SJCRH30 (cell line): ENCODE measurements around the gene TNNT2. TPM values are rescaled to one million over a fixed set of nuclear protein-coding genes. Genes with fewer than 3 reads are reported as not detected.

Experiments used
- DNase-seq, 2 experiments: peaks; one replicate each; pipeline ENCODE4 v3.0.0-alpha.2; 2015 to 2020
- H3K27ac ChIP-seq: fragments of 250-450 bp; sonication (Bioruptor Pico); 2 replicates; pipeline ENCODE4 v1.5.1; 2020; ENCODE audit warnings: mild to moderate bottlenecking, moderate library complexity
- H3K27me3 ChIP-seq: fragments of 250-450 bp; sonication (Bioruptor Pico); 2 replicates; pipeline ENCODE4 v1.5.1; 2020; ENCODE audit warnings: mild to moderate bottlenecking, moderate library complexity
- H3K36me3 ChIP-seq: fragments of 250-450 bp; sonication (Bioruptor Pico); 2 replicates; pipeline ENCODE4 v1.5.1; 2020; ENCODE audit warnings: mild to moderate bottlenecking, moderate library complexity
- H3K4me1 ChIP-seq: fragments of 250-450 bp; sonication (Bioruptor Pico); 2 replicates; pipeline ENCODE4 v1.5.1; 2020; ENCODE audit warnings: mild to moderate bottlenecking, moderate library complexity
- H3K4me3 ChIP-seq: fragments of 250-450 bp; sonication (Bioruptor Pico); 2 replicates; pipeline ENCODE4 v1.5.1; 2020; ENCODE audit warnings: mild to moderate bottlenecking, moderate library complexity
- H3K9me3 ChIP-seq: fragments of 250-450 bp; sonication (Bioruptor Pico); replicated peaks from 2 replicates; pipeline ENCODE4 v1.5.1; 2020; ENCODE audit warnings: mild to moderate bottlenecking, moderate library complexity
- total RNA-seq: library from RNA; depleted of rRNA; stranded (reverse); fragments of >200 nt; shearing (Covaris generic); gene quantifications from 2 replicates; pipeline ENCODE4 v1.2.3, GENCODE V29; 2014

The TNNT2 gene
- total RNA-seq, 1 experiment from 2014 or later = 90.0 TPM

DNA sequence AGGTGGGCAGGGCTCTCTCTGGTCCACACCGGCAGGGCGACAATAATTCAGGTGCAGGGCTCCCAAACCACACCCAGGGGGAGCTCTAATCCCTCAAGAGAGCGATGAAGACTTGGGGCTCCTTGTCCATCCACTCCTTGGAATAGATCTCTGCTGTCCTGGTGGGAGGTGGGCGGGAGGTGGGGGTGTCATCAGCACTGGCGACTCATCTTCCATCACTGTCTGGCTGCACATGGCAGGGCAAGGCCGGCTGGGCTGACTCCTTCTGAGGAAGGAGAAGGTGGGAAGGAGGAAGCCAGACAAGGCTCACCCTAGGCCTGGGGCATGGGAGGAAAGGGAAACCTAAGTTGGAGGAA lies 29.3 kb downstream of the TNNT2 start:
- Histone ChIP-seq H3K27ac (no peak overlapping the region), H3K9me3 (no peaks in the 10 kb centered on the region), H3K27me3 (no peaks in the 10 kb centered on the region), H3K4me1 (no peaks in the 10 kb centered on the region; the same call in 1 of the 2 replicates), H3K4me3 (no peak overlapping the region), H3K36me3 (no peaks in the 10 kb centered on the region)
- peak; percentile 77 to 92 for DNase-seq

DNA sequence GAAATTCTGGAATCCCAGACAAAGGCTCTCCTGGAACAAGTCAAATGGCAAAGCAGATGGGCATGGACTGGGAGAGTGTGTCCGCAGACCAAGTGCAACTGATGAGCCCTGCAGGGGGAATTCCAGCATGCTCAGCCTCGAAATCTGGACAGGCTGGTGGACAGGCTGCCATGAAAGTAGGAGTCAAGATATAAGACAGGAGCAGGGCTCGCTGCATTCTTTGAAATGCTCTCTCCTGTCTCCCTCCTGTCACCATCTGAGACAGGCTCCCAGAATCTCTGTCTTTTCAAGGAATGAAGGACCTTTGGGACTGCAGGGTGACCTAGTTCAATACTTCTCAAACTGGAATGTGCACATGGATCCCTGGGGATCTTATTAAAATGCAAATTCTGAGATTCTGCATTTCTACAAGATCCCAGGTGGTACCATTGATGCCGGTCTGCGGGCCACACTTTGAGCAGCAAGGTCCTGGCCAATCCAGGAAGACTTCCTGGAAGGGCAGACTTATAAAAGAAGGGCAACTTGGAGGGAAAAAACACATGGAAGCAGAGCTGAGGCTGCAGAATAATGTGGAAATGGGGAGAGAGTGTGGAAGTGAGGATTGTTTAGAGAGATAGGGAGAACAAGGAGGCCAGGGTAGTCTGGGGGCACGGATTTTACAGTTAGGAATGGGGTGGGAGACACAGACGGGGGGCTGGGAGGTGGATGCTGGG lies 29.8 kb downstream of the TNNT2 start:
- Histone ChIP-seq H3K27me3 (no peaks in the 10 kb centered on the region), H3K36me3 (no peaks in the 10 kb centered on the region), H3K27ac (no peak overlapping the region), H3K4me1 (no peaks in the 10 kb centered on the region; the same call in 1 of the 2 replicates), H3K9me3 (no peaks in the 10 kb centered on the region), H3K4me3 (no peak overlapping the region)
- DNase-seq = no peak

DNA sequence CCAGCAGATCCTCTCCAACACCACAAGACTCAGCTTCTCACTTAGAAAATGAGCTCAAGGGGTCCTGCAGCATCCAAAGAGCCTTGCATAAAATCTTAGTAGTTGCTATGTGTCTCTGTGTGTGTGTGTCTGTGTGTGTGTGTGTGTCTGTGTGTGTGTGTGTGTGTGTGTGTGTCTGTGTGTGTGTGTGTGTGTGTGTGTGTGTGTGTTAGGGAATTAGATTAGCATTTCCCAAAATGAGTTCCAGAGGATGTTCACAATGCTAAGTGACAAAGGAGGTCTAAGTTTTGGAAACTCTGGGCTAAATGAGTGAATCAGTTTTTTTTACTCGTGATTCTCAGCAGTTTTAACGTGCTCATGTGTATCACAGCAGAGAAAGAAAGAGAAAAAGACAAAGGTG lies 30.5 kb downstream of the TNNT2 start:
- Histone ChIP-seq H3K4me3 (no peak overlapping the region), H3K9me3 (0 out of 2 replicates have a peak, but pooled peaks cover 4% of the 10 kb centered on the region), H3K27ac (no peak overlapping the region), H3K36me3 (no peaks in the 10 kb centered on the region), H3K4me1 (no peaks in the 10 kb centered on the region; the same call in 1 of the 2 replicates), H3K27me3 (no peaks in the 10 kb centered on the region)
- DNase-seq = no peak

DNA sequence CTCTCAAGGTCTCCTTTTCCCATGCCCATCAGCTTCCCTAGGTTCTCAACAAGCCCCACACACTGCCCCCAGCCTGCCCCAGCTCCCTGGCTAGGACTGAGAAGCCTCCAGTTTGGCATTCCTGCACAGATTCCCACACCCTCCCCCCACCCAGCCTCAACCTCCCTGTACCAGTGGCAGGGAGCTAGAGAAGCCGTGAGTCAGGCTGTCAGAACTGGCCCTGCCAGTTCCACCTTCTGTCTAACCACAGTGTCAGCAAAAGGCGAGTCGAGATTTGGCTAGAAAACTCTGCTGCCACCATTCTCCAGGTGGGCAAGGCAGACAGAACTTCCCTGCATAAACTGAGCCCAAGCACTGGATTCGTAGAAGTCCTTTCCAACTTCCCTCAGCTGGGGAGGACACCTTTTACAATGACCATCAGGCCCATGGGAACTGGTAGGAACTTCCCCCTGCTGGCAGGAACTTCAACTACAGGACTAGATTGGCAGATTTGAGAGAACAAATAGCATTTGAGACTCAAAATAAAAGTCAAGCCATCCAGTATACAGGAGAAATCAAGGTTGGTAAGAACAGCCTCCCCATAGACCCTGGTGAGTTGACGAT lies 31.0 kb downstream of the TNNT2 start:
- H3K36me3 ChIP-seq = no peaks in the 10 kb centered on the region
- H3K4me3 ChIP-seq = no peak overlapping the region
- no peaks in the 10 kb centered on the region; the same call in 1 of the 2 replicates for H3K4me1 ChIP-seq
- peaks cover 6% of the 10 kb centered on the region; the same call in 1 of the 2 replicates for H3K9me3 ChIP-seq
- no peak overlapping the region for H3K27ac ChIP-seq
- no peaks in the 10 kb centered on the region for H3K27me3 ChIP-seq
- peak; percentile 68 to 83 for DNase-seq

DNA sequence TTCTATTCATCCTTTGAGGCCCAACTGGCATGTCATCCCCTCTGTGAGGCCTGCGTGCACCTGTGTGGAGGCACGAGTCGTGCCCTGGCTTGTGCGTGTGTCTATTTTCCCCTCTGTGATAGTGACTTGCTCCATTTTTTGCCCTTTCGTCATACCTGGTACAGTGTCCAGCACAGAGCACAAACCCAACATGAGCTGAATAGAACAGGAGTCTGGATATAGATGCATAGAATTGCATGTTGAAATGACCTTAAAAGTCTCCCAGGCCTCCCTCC lies 32.5 kb downstream of the TNNT2 start:
- DNase-seq = no peak
- Histone ChIP-seq H3K9me3 (peaks cover 9% of the 10 kb centered on the region; the same call in 1 of the 2 replicates), H3K36me3 (no peaks in the 10 kb centered on the region), H3K27me3 (no peaks in the 10 kb centered on the region), H3K27ac (no peak overlapping the region), H3K4me3 (no peak overlapping the region), H3K4me1 (no peaks in the 10 kb centered on the region; the same call in 1 of the 2 replicates)

DNA sequence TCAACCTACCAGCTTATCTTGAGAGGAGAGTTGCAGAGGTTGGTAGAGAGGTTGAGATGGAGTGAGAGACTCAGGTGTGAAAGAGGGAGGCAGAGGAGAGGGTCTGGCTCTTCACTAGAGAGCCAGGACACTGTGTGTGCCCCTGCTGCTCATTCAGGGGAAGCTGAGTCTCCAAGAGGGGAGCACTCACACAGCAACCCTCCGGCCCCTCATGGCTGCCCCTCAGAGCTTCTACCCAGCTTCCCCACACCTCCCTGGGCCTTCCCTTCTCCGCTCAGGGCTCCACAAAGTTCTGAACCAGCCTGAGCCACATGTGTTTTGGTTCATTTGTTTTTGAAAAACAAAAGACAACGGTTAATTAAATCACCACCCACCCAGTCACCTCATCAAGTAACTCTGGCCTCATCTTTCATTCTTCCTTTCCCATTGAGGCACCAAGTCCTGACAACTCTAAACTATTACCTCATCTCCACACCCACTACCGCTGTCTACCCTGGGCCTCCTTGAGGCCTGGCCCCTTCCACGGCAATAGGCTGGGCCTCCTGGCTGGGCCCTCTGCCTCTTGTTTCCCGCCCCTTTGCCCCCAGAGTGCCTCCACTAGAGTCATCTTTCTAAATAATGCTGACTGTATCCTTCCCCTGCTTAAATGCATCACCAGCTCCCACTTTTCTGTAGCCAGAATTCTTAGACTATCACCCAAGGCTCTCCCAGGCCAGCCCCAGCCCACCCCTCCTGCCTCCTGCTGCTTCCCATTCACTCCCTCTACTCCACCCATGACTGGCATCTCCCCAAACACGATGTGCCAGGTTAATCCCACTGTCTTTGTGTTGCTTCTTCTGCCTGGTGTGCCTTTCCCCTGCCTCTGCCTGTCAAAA lies 33.0 kb downstream of the TNNT2 start:
- no peak for DNase-seq
- H3K27me3 ChIP-seq = no peaks in the 10 kb centered on the region
- no peak overlapping the region for H3K27ac ChIP-seq

DNA sequence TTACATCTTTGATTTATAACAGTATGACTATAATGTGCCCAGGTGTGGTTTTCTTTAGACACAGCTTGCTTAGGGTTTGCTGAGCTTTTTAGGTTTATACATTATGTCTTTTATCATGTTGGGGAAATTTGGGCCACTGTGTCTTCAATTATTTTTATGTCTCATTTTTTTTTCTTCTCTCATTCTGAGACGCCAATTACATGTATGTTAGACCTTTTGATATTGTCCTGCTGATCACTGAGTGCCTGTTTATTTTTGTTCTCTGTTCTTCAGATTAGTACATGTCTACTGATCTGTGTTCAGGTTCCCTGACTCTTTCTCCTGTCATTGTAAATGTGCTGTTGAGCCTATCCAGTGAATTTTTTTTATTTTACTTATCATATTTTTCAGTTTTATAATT lies 36.1 kb downstream of the TNNT2 start:
- DNase-seq = no peak
- Histone ChIP-seq H3K4me1 (no peaks in the 10 kb centered on the region), H3K36me3 (no peaks in the 10 kb centered on the region), H3K27me3 (no peaks in the 10 kb centered on the region), H3K9me3 (peaks cover 9% of the 10 kb centered on the region; the same call in 1 of the 2 replicates), H3K4me3 (no peak overlapping the region), H3K27ac (no peak overlapping the region)

More for the DNA sequence above, 33.0 kb downstream of the TNNT2 start:
- Histone ChIP-seq H3K4me1 (no peaks in the 10 kb centered on the region; the same call in 1 of the 2 replicates), H3K4me3 (no peak overlapping the region), H3K9me3 (peaks cover 9% of the 10 kb centered on the region; the same call in 1 of the 2 replicates), H3K36me3 (no peaks in the 10 kb centered on the region)

DNA sequence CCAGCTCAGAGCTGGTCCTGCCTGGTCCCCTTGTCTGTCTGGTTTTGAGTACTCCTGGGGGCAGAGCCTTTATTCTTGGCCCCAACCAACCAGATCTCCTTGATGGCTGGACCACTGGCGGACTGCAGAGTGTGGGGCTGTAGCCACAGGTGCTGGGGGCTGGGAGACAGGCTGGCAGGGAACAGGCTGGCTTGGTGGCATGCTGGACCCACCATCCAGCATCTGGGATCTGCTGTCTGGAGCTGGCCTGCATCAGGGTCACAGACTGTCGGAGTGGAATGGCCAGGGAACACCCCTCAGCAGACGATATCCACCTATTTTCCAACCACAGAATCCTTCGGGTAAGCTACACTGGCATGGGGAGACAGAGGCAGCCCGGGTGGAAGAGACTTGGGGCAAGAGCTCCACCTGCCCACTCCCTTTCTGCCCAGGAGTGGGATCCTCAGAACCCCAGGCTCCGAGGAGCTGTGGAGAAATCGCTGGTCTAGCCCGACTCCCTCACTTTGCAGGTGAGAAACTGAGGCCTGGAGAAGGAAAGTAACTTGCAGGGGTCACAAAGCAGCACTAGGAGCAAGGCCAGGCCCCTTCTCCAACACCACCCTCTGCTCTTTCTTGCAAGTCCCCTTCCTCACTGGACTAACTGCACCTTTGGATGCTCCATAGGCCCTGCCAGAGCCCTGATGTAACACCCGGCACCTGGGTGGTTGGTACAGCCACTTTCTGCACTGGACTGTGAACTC lies 40.6 kb downstream of the TNNT2 start:
- Histone ChIP-seq H3K9me3 (peaks cover 4% of the 10 kb centered on the region; the same call in 1 of the 2 replicates), H3K4me3 (no peak overlapping the region), H3K27me3 (no peaks in the 10 kb centered on the region), H3K27ac (no peak overlapping the region), H3K36me3 (no peaks in the 10 kb centered on the region), H3K4me1 (peaks cover 14% of the 10 kb centered on the region)
- no peak for DNase-seq

DNA sequence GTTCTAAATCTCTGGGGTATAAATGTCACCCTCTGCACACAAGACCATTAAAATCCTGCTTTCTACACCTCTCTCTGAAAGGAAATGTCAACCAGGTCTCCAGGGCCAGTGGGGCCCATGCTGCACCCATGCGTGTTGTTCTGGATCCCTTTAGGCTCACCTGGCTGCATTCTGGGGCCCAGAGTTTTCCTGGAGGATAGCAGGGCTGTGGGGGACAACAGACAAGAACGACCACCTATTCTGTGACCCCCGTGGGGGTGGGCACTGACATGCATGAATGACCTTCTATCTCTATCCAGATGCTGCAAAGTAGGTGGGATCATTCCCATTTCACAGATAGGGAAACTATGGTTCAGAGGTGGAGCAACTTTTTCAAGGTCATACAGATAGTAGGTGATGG lies 41.6 kb downstream of the TNNT2 start:
- Histone ChIP-seq H3K27me3 (no peaks in the 10 kb centered on the region), H3K9me3 (peaks cover 3% of the 10 kb centered on the region; the same call in 1 of the 2 replicates), H3K27ac (no peak overlapping the region), H3K4me3 (no peak overlapping the region), H3K36me3 (no peaks in the 10 kb centered on the region), H3K4me1 (peaks cover 14% of the 10 kb centered on the region)
- DNase-seq = no peak

DNA sequence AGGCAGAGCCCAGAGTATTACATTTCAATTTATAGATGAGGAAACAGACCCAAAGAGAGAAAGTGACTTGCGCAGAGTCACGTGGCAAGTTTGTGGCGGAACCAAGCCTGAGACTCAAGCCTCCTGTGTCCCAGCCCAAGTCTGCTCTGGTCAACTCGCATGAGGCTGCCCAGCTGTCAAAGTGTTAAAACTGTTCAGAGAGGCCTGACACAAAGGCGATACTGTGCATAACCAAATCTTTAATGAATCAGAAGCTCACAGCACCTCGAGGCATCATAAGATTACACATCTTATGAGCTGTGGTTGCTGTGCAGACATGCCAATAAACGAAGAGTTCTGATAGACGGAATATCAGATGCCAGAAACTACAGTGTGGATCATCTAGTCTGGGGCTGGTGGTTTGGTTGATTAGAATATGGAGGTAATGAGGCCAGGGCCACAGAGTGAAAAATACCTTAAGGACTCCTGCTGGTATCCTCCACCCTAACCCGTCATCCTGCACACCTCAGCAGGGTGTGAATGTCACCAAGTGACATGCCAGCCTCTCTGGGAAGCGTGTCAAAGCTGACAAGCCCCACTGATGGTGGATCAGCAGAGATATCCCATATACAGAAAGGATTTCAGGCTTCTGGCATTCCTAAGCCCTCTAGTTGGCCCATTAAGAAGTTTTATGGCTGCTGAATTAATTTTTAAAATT lies 42.2 kb downstream of the TNNT2 start:
- peak; percentile 48 to 61 for DNase-seq
- peaks cover 14% of the 10 kb centered on the region for H3K4me1 ChIP-seq
- H3K27ac ChIP-seq = no peak overlapping the region; the same call in 1 of the 2 replicates
- H3K27me3 ChIP-seq = no peaks in the 10 kb centered on the region
- H3K4me3 ChIP-seq = no peak overlapping the region
- no peaks in the 10 kb centered on the region for H3K9me3 ChIP-seq
- H3K36me3 ChIP-seq = no peaks in the 10 kb centered on the region

DNA sequence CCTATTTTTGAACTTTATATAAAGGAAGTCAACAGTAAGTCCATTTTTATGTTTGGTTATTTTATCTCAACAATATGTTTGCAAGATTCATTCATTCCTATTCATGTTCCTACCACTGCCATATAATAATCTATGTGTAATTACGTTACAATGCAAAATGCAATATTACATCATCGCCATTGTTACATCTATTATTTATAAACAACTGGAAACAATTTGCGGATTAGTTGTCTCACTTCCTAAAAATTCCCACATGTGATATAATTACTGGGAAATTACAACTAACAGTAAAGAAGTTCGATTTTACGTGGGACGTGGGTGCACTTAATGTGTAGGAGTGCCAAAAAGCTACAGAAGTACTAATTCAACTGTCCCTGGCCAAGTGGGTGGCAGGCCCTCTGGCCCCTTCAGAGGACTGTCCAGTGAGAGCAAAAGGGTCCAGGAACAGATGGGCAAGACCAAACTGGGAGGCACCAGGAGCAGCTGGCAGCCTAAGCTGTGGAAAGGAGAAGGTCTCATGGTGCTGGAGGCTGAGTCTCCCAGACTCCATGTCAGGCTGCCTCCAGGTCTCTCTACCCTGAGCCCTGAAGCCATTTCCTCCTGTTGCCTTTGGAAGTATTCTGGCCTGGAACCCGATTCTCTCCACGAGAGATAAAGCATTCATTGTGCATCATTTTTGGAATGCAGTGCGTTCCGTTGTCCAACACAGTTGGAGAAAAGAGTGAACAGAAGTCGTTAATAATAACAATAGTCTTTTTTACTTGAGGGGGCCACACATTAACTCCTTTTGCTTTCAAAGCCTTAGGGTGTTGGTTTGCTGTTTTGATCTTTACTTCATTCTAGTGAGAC lies 42.9 kb downstream of the TNNT2 start:
- H3K27ac ChIP-seq = no peak overlapping the region; the same call in 1 of the 2 replicates
- peak in 1 of 2 experiments; percentile 60 for DNase-seq
- no peaks in the 10 kb centered on the region for H3K36me3 ChIP-seq
- H3K9me3 ChIP-seq = no peaks in the 10 kb centered on the region
- peaks cover 14% of the 10 kb centered on the region for H3K4me1 ChIP-seq
- H3K27me3 ChIP-seq = no peaks in the 10 kb centered on the region
- no peak overlapping the region for H3K4me3 ChIP-seq

DNA sequence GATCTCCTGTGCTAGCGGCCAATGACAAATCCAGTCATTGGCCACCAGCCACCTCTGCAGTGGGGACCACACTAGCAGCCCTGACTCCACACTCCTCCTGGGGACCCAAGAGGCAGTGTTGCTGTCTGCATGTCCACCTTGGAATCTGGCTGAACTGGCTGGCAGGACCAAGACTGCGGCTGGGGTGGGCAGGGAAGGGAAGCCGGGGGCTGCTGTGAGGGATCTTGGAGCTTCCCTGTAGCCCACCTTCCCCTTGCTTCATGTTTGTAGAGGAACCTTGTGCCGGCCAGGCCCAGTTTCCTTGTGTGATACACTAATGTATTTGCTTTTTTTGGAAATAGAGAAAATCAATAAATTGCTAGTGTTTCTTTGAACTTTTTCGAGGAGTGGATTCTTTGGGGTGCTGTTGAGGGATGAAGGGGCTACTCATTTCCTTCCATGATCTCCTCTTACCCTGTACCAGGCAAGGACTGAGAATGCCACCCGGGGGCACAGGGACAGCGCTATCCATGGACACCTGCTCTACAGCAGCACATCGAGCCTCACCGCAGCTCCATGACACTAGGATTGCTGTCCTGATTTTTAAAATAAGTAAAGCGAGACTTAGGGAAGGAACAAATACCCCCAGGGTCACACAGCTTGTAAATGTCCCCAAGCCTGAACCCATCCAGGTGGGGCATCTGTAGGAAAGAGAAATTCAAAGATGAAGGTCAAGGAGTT lies 44.7 kb downstream of the TNNT2 start:
- no peak overlapping the region for H3K27ac ChIP-seq
- no peaks in the 10 kb centered on the region for H3K36me3 ChIP-seq
- H3K4me1 ChIP-seq = peaks cover 20% of the 10 kb centered on the region
- no peaks in the 10 kb centered on the region for H3K9me3 ChIP-seq
- DNase-seq = no peak
- H3K27me3 ChIP-seq = no peaks in the 10 kb centered on the region
- no peak overlapping the region for H3K4me3 ChIP-seq

DNA sequence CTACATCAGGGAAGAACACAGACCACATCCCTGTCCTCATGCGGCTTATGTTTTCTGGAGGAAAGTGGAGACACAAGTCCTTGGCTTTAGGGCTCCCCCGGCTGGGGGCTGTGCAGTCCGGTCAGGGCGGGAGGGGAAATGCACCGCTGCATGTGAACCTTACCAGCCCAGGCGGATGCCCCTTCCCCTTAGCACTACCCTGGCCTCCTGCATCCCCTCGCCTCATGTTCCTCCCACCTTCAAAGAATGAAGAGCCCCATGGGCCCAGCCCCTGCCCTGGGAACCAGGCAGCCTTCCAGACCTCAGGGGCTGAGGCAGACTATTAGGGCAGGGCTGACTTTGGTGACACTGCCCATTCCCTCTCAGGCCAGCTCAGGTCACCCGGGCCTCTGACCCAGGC lies 45.5 kb downstream of the TNNT2 start:
- H3K4me1 ChIP-seq = peaks cover 20% of the 10 kb centered on the region
- H3K4me3 ChIP-seq = no peak overlapping the region
- no peaks in the 10 kb centered on the region for H3K36me3 ChIP-seq
- no peak overlapping the region for H3K27ac ChIP-seq
- no peak for DNase-seq
- H3K9me3 ChIP-seq = no peaks in the 10 kb centered on the region
- no peaks in the 10 kb centered on the region for H3K27me3 ChIP-seq
